Measurements from ENCODE around the gene ADGRF5.

Gene ADGRF5

DNA sequence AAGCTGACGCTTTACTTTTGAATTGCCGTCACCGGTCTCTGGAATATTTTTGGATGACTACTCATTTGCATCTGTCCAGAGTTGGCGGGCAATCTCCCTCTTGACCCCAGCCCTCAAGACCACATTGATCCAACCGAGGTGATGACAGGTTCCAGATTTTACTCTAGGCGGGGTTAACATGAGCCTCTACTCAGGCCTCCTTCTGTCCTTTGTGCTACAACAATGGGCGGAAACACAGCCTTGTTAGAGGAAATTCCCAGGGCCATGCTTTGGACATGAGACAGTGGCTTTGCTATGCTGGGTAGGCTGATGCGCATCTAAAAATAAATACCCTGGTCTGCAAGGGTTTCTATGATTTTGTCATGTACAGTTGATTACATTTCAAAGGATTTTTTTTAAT is 27.0 kb upstream of the ADGRF5 start:
- Mint-ChIP-seq H3K27me3 (peaks cover 15% of the 10 kb centered on the region), H3K36me3 (no peaks in the 10 kb centered on the region), H3K4me3 (no peak overlapping the region), H3K9me3 (ENCODE audit: low read depth) (no peaks in the 10 kb centered on the region), H3K4me1 (ENCODE audit: low read depth) (no peaks in the 10 kb centered on the region), H3K27ac (no peak overlapping the region)

DNA sequence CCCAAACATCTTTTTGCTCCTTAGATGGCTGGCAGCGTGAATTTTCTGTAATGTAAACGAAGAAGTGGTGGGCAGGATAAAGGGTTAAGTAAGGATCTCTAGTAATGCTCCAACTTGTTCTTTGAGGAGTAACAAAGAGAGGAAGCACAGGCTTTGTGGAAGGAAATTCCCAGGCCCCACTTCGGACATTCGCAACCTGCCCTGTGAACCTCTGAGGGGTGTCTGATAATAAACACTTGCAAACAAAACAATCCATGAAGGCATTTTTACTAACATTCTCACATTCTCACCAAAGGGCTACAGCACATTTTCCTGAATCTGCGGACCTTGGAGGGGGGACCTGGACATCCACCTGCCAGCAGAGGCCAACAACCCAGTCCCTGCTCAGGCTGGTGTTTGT is 25.8 kb upstream of the ADGRF5 start:
- H3K36me3 Mint-ChIP-seq: no peaks in the 10 kb centered on the region
- no peak overlapping the region for H3K4me3 Mint-ChIP-seq
- no peaks in the 10 kb centered on the region for H3K9me3 Mint-ChIP-seq (ENCODE audit: low read depth)
- no peaks in the 10 kb centered on the region for H3K4me1 Mint-ChIP-seq (ENCODE audit: low read depth)
- no peak overlapping the region for H3K27ac Mint-ChIP-seq
- H3K27me3 Mint-ChIP-seq: peaks cover 9% of the 10 kb centered on the region

DNA sequence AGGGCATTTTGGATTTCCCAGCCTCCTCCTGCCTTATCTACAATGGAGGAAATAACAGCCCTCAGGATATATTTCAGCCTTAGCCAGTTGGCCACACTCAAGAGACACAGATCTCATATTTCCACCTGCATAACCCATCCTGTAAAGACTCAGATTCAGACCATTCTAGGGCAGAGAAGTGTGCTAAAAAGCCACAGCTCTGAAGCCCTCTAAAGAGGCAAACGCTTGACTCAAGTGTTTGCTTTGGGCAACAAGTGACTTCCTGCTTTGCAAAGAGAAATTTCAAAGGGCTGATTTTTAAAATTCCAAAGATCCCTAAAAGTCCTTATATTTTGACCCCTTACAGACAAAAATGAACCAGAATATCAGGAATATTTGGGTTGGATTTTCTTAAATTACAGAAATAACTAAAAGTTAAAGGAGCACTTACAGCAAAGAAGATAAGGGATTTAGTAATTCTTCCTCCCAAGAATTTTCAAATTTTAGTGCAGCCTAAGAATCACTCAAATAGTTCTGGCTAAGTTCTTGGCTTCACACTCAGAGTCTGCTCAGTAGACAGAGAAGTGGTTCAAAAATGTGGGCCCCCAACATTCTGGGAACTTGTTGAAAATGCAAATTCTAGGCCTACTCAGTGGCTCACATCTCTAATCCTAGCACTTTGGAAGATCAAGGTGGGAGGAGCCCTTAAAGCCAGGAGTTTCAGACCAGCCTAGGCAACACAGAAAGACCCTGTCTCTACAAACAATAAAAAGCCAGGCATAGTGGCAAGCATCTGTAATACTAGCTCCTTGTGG is 18.9 kb upstream of the ADGRF5 start:
- H3K27ac Mint-ChIP-seq: no peak overlapping the region
- peaks cover 6% of the 10 kb centered on the region for H3K27me3 Mint-ChIP-seq
- no peaks in the 10 kb centered on the region for H3K4me1 Mint-ChIP-seq (ENCODE audit: low read depth)
- H3K4me3 Mint-ChIP-seq: no peak overlapping the region
- no peaks in the 10 kb centered on the region for H3K9me3 Mint-ChIP-seq (ENCODE audit: low read depth)
- H3K36me3 Mint-ChIP-seq: no peaks in the 10 kb centered on the region

DNA sequence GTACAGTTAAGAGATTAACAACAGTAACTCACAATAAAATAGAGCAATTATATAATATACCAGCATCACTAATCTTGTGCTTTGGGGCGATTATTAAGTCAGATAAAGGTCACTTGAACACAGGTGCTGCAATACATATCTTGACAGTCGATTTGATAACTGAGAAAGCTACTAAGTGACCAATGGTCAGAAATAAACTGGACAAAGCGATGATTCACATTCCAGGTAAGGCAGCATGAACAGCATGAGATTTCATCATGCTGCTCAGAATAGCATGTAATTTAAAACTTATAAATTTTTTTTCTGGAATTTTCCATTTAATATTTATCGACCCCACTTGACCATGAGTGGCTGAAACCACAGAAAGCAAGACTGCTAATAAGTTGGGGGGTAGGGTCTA is 15.9 kb upstream of the ADGRF5 start:
- Mint-ChIP-seq H3K36me3 (no peaks in the 10 kb centered on the region), H3K27ac (no peak overlapping the region), H3K9me3 (ENCODE audit: low read depth) (no peaks in the 10 kb centered on the region), H3K4me3 (no peak overlapping the region), H3K27me3 (peaks cover 6% of the 10 kb centered on the region), H3K4me1 (ENCODE audit: low read depth) (no peaks in the 10 kb centered on the region)

DNA sequence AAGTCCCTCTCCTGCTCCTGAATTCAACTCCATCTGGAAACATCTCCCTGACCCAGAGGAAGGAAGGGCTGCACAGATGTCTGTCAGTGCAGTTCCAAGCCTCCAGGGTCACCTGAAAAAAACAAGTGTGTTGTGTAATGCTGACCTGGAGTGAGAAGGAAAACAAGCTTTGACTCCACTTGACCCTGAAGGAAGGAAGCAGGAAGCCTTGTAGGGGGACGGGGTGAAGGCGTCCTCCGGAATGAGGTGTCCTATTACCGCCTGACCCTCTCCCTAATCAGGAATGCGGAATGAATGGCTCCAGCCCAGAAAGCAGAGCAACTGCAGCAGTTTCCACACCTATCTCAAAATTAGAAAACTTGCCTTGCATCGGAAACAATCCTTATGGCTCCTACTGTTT is 13.9 kb upstream of the ADGRF5 start:
- no peaks in the 10 kb centered on the region for H3K4me1 Mint-ChIP-seq (ENCODE audit: low read depth)
- H3K4me3 Mint-ChIP-seq: no peak overlapping the region
- H3K27me3 Mint-ChIP-seq: peaks cover 6% of the 10 kb centered on the region
- H3K36me3 Mint-ChIP-seq: no peaks in the 10 kb centered on the region
- H3K27ac Mint-ChIP-seq: no peak overlapping the region
- no peaks in the 10 kb centered on the region for H3K9me3 Mint-ChIP-seq (ENCODE audit: low read depth)

DNA sequence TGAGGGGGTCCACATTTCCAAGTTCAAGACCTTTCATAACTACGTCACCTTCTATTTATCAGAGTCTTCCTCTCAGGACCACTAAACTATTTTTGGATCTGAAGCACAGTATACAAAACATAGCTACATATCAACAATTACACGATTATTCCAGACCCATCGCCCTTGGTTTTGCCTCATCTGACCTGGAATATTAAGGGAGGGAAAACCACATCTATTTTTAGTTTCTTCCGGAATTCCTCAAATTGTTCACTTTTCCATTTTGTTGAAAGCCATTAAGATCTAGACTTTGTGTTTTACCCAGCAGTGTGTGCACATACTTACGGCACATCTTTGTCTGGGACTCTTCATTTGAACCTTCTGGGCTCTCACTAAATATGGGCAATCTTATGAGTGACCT is 12.0 kb upstream of the ADGRF5 start:
- no peak overlapping the region for H3K4me3 Mint-ChIP-seq
- no peaks in the 10 kb centered on the region for H3K4me1 Mint-ChIP-seq (ENCODE audit: low read depth)
- no peaks in the 10 kb centered on the region for H3K36me3 Mint-ChIP-seq
- H3K27me3 Mint-ChIP-seq: peaks cover 6% of the 10 kb centered on the region
- H3K27ac Mint-ChIP-seq: no peak overlapping the region
- H3K9me3 Mint-ChIP-seq (ENCODE audit: low read depth): no peaks in the 10 kb centered on the region

DNA sequence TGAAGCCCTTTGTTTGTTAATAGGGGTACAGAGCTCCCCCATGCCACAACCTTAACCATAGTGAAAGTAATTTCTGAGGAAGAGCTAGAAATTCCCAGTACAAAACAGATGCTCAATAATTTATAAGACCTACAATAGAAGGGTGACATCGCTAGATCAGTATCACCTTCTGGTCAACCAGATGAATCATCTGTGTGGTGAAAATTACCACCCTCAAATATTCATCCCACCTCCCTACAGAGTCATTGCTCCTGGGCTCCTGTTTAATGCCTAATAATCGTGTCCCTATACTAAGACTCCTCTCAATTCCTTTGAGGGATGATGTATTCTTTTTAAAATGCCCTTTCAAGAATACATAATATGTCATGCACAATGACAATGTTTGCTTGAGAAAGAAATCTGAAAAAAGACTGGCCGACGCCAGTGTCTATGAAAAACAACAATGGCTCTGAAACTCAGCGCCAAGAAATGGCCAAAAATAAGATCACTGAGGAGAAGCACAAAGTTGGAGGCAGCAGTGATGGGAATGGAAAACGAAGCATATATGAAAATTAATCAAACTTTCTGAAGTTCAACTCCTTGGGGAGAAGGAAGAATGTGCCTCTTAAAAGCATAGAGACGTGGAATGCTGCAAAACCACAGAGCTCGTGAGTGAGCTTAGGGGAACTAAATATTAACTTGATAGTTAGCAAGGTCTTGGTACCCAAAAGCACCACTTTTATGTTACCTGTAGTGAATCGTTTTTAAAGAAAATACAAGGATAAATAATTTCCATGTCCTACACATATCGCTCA is 11.0 kb upstream of the ADGRF5 start:
- Mint-ChIP-seq H3K36me3 (no peaks in the 10 kb centered on the region), H3K27ac (no peak overlapping the region), H3K4me1 (ENCODE audit: low read depth) (no peaks in the 10 kb centered on the region), H3K4me3 (no peak overlapping the region), H3K9me3 (ENCODE audit: low read depth) (no peaks in the 10 kb centered on the region), H3K27me3 (peaks cover 4% of the 10 kb centered on the region)

DNA sequence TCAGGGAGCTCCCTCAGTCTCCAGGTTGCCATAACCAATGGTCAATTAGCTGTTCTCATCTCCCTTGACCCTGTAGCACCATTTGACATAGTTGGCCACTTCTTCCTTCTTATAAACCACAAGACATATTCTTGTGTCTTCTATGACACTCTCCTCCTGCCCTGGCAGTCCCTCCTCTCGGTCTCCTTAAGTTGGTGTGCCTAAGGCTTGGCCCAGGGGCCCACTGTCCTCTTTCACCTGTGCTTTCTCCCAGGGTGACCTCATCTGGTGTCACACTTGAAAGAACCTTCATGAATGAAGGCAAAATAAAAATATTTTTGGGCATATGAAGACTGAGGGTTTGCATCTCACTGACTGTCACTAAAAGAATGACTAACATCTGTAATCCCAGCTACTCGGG is 9.7 kb upstream of the ADGRF5 start:
- no peak overlapping the region for H3K4me3 Mint-ChIP-seq
- H3K27me3 Mint-ChIP-seq: peaks cover 9% of the 10 kb centered on the region
- no peaks in the 10 kb centered on the region for H3K9me3 Mint-ChIP-seq (ENCODE audit: low read depth)
- no peak overlapping the region for H3K27ac Mint-ChIP-seq
- no peaks in the 10 kb centered on the region for H3K36me3 Mint-ChIP-seq
- no peaks in the 10 kb centered on the region for H3K4me1 Mint-ChIP-seq (ENCODE audit: low read depth)

DNA sequence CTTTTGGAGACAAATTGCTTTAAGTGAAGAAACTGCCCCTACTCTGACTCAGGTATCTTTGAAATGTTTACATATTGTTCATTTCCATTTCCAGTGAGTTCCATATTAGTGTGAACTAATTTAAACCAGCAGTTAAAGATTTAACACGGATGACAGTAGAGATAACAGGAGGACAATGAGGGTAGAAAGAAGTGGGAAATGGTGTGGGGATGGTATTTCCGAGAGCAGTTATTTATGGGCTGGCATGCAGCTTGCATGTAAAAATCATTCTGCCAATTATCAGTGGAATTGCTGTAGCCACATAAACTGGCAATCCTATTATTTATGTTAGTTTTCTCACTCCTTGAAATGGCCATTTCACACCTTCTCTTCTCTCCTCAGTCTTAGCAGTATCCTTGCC is 8.6 kb upstream of the ADGRF5 start:
- H3K4me3 Mint-ChIP-seq: no peak overlapping the region
- no peak overlapping the region for H3K27ac Mint-ChIP-seq
- no peaks in the 10 kb centered on the region for H3K4me1 Mint-ChIP-seq (ENCODE audit: low read depth)
- no peaks in the 10 kb centered on the region for H3K36me3 Mint-ChIP-seq
- no peaks in the 10 kb centered on the region for H3K9me3 Mint-ChIP-seq (ENCODE audit: low read depth)
- H3K27me3 Mint-ChIP-seq: peaks cover 7% of the 10 kb centered on the region

DNA sequence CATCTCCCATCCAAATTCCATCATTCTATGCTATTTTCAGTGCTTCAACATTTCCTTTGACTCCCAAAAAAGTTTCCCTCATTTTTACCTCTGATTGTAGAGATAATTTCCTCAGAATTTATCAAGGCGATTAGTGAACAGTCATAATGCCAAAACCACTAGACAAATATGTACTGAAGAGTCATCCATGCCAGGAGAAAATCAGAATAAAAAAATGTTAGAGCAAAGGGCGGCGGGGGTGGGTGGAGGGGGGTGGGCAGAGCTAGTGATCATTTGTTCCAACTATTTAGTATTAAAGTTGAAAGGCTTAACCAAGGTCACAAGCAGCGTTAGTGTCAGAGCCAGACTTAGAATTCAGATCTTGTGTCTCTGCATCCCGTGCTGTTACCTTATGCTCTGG is 5.3 kb upstream of the ADGRF5 start:
- H3K27ac Mint-ChIP-seq: no peak overlapping the region

DNA sequence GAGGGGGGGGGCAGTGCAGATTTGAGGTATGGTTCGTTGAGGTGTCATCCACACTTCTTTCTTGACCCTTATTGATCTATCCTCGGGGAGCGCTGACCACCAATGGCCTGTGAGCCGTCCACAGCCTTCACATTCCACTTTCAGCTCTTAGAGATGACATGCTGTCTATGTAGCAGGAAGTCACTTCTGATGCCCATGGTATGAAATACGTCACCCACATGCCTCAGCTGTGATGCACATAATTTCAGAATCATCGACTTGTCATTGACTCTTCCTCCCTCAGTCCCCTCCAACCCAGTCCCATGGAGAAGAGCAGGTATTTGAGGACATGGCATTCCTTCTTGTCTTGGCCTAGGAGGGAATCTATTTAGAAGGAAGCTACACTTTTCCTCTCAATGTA is 4.7 kb upstream of the ADGRF5 start:
- Mint-ChIP-seq H3K27me3 (peaks cover 8% of the 10 kb centered on the region), H3K36me3 (no peaks in the 10 kb centered on the region), H3K4me3 (no peak overlapping the region), H3K9me3 (ENCODE audit: low read depth) (no peaks in the 10 kb centered on the region), H3K4me1 (ENCODE audit: low read depth) (no peaks in the 10 kb centered on the region), H3K27ac (no peak overlapping the region)

More for the DNA sequence above, 5.3 kb upstream of the ADGRF5 start:
- no peak overlapping the region for H3K4me3 Mint-ChIP-seq
- H3K27me3 Mint-ChIP-seq: peaks cover 8% of the 10 kb centered on the region
- H3K36me3 Mint-ChIP-seq: no peaks in the 10 kb centered on the region
- no peaks in the 10 kb centered on the region for H3K9me3 Mint-ChIP-seq (ENCODE audit: low read depth)
- no peaks in the 10 kb centered on the region for H3K4me1 Mint-ChIP-seq (ENCODE audit: low read depth)

DNA sequence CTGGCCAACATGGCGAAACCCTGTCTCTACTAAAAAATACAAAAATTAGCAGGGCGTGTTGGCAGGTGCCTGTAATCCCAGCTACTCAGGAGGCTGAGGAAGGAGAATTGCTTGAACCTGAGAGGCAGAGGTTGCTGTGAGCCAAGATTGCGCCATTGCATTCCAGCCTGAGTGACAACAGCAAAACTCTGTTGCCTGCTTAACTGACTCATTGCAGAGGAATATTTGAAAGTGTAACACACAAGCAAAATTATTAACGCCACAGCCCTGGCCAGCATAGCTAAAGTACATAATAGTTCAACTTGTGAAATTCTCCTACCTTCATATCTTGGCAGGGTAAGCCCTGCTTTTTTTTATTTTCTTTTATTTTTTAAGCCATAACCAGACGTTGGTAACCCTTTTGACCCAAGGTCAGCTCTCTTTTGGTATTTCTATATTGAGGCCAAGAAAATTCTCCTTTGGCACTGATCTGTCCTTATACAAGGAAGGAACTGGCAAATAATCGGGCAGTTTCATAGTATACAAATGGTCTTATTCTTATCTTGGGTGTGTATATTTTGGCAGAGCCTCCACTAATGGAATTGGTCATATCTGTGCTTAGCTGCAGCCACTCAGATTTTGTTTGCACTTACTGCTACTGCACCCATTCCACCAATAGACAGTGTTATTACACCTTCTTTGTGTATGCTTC is 4.0 kb upstream of the ADGRF5 start:
- H3K27ac Mint-ChIP-seq: no peak overlapping the region
- peaks cover 10% of the 10 kb centered on the region for H3K27me3 Mint-ChIP-seq
- no peaks in the 10 kb centered on the region for H3K9me3 Mint-ChIP-seq (ENCODE audit: low read depth)
- H3K4me1 Mint-ChIP-seq (ENCODE audit: low read depth): no peaks in the 10 kb centered on the region
- H3K4me3 Mint-ChIP-seq: no peak overlapping the region
- no peaks in the 10 kb centered on the region for H3K36me3 Mint-ChIP-seq

DNA sequence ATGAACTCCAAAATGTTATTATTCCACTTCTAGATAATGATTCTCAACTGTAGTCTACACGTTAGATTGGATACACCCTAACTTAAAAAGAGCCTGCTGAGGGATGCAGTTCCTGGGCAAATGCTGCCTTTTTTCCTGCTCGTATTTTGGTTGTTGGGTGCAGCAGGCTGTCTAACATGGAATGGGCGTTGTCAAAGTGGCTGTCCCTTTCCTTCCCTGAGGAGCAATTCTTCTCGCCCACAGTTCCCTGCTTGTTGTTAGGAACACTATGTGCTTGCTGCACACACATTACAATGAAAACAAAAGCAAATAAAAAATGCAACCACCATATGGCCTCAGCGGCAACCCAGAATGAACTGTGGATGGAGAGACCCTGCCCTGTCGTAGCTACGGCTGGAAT is 1.7 kb upstream of the ADGRF5 start:
- Mint-ChIP-seq H3K4me3 (no peak overlapping the region), H3K9me3 (ENCODE audit: low read depth) (no peaks in the 10 kb centered on the region), H3K27me3 (peaks cover 10% of the 10 kb centered on the region), H3K27ac (no peak overlapping the region), H3K4me1 (ENCODE audit: low read depth) (no peaks in the 10 kb centered on the region), H3K36me3 (no peaks in the 10 kb centered on the region)

DNA sequence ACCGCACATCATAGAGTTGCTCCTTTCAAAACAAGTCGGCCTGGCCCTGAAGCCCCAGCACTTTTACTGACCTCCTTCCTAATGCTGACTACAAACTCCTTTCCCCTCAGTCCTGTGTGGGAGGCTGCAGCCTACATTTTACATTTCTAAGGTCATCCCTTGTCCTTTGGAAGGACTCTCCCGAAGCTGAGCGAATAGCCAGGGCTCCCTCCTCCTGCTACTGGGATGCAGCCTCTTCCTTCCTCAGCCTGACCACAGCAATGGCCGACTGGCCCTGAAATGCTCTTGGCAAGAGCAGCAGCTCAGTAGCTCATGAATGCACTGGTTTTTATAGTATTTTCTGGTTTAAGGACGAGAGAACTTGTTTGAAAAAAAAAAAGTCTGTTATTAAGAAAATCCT is 679 bp downstream of the ADGRF5 start:
- Mint-ChIP-seq H3K27me3 (peaks cover 3% of the 10 kb centered on the region), H3K36me3 (no peaks in the 10 kb centered on the region), H3K4me1 (ENCODE audit: low read depth) (no peaks in the 10 kb centered on the region), H3K4me3 (no peak overlapping the region), H3K9me3 (ENCODE audit: low read depth) (no peaks in the 10 kb centered on the region), H3K27ac (no peak overlapping the region)

DNA sequence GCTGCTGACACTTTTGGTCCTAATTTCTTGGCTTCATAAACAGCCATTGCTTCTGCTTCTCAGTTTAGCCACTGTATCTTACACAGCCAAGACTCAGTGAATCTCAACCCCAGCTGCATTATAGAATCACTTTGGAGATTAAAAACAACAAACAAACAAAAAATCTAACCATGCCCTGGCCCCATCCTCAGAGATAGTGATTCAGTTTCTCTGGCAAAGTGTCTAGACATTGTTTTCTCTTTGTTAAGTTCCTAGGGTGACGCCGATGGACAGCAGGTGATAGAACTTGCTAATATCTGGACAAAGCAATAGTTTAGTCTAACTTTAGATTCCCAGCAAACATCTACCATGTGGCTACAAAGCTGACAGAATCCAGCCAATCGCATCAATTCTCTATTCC is 2.9 kb downstream of the ADGRF5 start:
- Mint-ChIP-seq H3K27ac (no peak overlapping the region), H3K9me3 (ENCODE audit: low read depth) (no peaks in the 10 kb centered on the region), H3K36me3 (no peaks in the 10 kb centered on the region), H3K4me1 (ENCODE audit: low read depth) (no peaks in the 10 kb centered on the region), H3K27me3 (peaks cover 1% of the 10 kb centered on the region), H3K4me3 (no peak overlapping the region)
